ENCODE measurements around the gene CDC45.

The CDC45 gene

GRCh38 chr22:19448739-19449421 is 30.8 kb upstream of the CDC45 start:
- no peak for DNase-seq (ENCODE audit: low read depth)

GRCh38 chr22:19449422-19449767 is 30.3 kb upstream of the CDC45 start:
- DNase-seq (ENCODE audit: low read depth) = no peak

- DNase-seq (ENCODE audit: low read depth) = no peak
Measured at GRCh38 chr22:19450363-19451175, 29.2 kb upstream of the CDC45 start.

- DNase-seq (ENCODE audit: low read depth) = no peak
Measured at GRCh38 chr22:19451570-19451969, 28.1 kb upstream of the CDC45 start.

DNA sequence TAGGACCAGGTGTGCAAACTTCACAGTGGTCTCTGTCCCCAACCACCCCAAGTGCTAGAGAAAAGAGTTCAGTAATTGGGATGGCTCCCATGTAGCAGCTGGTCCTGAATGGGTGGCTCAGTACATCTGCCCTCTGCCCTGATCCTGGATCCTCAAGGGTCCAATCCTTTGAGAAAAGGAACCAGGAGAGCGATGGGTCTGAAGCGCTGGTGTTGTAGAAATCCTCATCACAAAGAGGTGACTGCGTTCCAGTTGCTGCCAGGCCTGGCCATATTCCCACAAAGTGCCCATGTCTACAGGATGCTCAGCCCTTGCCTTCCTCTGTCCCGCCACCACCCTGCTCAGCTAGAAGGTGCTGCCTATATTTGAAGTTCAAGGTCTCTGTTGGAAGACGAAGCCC is 26.0 kb upstream of the CDC45 start:
- DNase-seq (ENCODE audit: low read depth) = no peak

DNA sequence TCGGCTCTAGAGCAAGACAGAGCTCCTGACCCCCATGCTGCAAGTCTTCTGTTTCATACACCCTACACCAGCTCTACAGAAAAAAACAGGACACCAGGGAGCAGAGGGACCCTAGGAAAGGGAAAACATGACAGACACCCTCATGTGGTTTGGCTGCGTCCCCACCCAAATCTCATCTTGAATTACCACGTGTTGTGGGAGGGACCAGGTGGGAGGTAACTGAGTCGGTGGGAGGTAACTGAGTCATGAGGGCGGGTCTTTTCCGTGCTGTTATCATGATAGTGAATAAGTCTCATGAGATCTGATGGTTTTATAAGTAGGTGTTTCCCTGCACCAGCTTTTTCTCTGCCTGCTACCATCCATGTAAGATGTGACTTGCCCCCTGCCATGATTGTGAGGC is 25.6 kb upstream of the CDC45 start:
- no peak for DNase-seq (ENCODE audit: low read depth)

DNA sequence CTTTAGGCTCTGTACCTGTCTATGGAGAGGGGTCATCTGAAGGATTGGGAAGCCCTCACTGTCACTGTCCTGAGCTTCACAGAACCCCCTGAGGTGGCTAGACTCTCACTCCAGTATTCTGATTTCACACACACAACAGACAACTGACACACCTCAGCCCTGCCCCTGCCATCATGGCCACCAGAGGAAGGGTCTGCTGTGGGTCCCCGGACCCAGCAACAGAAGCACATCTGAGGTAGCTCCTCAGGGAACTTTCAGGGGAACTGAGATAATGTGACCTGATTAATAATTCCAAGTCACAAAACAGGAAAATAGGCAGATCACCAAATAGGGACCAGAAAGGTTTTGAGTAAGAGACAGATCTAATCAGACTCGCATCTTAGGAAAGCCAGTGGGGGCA is 24.7 kb upstream of the CDC45 start:
- no peak for DNase-seq (ENCODE audit: low read depth)

GRCh38 chr22:19455585-19456370 is 23.9 kb upstream of the CDC45 start:
- no peak for DNase-seq (ENCODE audit: low read depth)

GRCh38 chr22:19456541-19456940 is 23.2 kb upstream of the CDC45 start:
- DNase-seq (ENCODE audit: low read depth) = no peak

DNA sequence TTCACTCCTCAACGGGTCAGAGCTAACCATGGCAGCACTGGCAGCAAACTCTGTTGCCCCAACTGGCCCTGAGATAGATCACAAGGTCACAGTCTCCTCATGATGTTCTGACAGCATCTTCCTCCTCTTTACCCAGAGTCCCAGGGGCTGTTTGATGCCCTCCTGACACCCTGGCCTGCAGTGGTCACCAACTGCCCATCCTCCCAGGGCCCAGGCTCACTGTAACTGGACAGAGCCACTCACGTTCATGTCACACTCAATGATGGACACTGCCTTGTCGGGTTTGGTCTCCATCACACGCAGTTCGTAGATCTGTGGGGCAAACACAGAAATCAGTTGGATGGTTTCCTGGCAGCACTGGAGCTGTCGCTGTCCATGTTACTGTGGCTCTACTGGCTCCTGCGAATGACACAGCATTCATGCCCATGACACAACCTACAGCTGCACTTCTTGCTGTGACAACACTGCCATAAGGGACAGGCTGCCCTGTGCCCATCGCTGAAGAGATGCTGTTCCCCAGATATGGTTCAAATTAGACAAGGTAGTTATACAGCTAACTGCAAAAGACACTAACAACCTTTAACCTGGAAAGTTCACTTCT is 21.8 kb upstream of the CDC45 start:
- no peak for DNase-seq (ENCODE audit: low read depth)

DNA sequence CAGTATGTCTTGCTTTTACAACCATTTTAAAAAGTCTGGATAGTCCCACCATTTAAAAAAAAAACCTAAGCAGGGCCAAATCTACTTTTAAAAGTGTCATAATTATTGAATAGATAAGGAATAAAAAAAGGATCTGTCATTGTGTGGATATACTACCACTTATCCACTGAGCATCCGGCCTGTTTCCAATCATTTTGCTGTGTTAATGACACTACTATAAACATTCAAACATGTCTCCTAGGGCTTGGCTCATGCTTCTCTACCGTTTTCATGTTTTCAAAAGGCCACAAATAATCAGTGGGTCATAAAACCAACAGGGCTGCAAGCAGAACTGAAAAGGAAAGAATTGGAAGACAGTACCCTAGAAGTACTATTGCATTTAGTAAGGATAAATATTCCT is 19.7 kb upstream of the CDC45 start:
- DNase-seq (ENCODE audit: low read depth) = no peak

DNA sequence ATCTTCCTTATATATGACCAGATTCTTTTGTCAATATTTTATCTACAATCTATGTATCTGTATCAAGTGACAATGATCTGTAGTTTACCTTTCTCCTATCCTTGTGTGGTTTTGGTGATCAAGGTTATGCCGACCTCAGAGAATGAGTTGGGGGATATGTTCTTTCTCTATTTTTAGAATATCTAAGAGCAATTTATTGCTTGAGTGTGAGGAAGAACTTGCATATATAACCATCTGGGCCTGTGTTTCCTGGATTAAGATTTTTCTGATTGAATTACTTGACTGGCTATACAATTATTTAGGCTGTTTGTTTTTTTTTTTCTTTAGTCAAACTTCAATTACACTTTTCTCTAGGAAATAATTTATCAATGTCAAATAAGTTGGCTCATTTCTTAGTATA is 18.2 kb upstream of the CDC45 start:
- no peak for DNase-seq (ENCODE audit: low read depth)

- no peak for DNase-seq (ENCODE audit: low read depth)
Measured at GRCh38 chr22:19463008-19463407, 16.7 kb upstream of the CDC45 start.

- peak; percentile 55 for DNase-seq (ENCODE audit: low read depth)
Measured at GRCh38 chr22:19463491-19464469, 15.9 kb upstream of the CDC45 start.

GRCh38 chr22:19464546-19464945 is 15.2 kb upstream of the CDC45 start:
- no peak for DNase-seq (ENCODE audit: low read depth)

DNA sequence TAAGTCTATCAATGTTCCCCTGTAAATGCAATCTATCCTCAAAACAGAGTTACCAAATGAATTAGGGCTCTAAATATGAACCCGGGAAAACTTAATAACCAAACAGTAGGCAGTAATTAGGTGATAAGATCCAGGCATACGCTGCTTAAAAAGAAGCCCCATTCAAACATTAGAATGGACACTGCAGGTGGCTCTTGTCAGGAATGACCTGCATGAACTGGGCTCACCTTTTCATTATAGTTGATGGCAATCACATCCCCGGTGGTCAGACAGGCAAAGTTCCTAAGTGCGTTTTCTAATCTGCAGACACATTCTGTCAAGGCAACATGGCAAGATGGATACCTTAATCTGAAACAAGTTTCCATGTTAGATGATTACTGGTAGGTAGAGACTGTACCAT is 14.7 kb upstream of the CDC45 start:
- no peak for DNase-seq (ENCODE audit: low read depth)

DNA sequence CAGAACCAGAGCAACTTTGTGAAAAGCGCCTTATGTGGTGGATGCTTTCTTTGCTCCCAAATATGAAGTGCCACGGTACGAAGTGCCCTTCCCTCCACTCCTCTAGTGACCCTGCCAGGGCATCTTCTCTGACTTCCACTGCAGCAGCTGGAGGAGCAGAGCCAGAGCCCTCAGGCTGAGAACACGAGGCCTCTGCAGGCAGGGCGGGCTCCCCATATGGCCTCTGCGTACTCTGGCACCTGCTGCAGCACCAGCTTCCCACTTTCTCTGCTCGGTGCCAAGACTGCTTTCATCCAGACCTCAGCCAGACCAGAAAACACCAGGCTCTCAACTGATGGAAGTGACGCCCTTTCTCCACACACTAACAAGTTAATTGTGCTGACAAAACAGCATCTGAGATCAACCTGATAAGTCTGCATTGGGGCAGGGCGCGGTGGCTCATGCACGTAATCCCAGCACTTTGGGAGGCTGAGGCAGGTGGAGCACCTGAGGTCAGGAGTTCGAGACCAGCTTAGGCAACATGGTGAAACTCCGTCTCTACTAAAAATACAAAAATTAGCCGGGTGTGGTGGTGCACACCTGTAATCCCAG is 13.5 kb upstream of the CDC45 start:
- DNase-seq (ENCODE audit: low read depth) = no peak

DNA sequence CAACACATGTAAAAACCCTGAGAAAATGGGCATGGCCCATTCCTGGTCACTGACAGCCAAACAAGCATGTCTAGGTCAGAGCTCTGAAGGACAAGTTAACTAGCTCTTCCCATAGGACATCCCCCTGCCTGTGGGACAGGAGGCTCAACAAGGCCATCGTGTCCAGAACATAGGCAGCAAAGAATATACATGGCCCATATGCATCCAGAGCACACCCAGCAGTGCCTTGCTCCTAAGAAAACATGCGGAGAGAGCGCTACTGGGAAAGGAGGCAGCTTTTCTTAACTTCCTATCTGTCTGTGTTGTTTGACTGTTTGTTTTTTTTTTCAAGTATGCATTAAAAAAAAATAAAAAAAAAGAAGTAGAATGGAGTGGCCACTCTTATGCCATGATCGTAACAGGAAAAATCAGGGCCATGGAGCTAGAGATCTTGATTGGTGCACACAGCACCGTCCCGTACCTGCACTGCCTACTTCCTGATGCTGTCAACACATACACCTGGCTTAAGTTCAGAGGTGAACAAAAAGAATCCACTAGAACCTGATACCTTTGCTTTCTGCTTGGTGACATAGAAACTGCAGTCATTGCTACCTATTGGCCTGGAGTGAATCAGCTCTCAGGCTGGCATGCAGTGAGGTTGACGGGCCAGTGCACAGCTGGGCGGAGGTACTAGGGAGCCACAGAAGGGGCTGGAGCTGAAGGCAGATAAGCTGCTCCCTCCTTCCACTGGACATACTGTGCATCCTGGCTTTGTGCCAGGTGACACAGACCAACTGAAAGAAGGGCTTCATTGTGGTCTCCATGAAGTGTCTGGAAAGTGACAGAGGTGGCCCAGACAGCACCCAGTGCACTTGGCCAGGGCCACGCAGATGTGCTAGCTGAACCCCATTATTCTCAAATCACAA is 12.6 kb upstream of the CDC45 start:
- DNase-seq (ENCODE audit: low read depth) = no peak

DNA sequence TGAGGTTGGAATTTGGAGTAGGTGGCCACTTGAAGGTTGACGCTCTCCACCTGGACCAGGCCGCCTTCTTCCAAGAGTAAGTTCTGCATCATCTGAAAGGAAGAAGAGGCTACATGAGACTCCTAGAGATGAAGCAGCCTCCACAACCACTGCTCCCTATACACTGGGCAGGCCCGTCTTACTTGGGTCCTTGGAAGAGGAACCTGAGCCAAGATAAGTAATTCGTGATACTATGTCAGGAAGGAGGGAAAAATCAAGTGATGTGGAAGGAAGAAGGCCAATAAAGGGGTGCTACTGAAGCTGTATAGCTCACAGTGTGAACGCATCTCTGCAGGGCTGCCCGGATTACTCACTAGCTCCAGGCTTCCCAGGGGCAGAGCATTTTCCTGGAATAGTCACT is 11.8 kb upstream of the CDC45 start:
- no peak for DNase-seq (ENCODE audit: low read depth)

GRCh38 chr22:19469421-19469820 is 10.3 kb upstream of the CDC45 start:
- DNase-seq (ENCODE audit: low read depth) = no peak
